Neural cell (in vitro differentiated cells): ENCODE results near the gene NSL1.

Experiments
- POLR2AphosphoS5 ChIP-seq: IDR thresholded peaks from 2 replicates; pipeline ENCODE4 v1.6.1; 2012
- RAD21 ChIP-seq: fragments of 450-650 bp; conservative IDR thresholded peaks from 2 replicates; pipeline ENCODE4 v1.6.1; 2014; ENCODE audit warnings: antibody characterized with exemption, mild to moderate bottlenecking, moderate library complexity
- TF ChIP-seq, protein P1 (sequence below): fragments of 450-650 bp; IDR thresholded peaks from 2 replicates; pipeline ENCODE4 v1.5.1; 2014; ENCODE audit warnings: antibody characterized with exemption, mild to moderate bottlenecking, moderate library complexity; ENCODE audit not compliant: poor library complexity, severe bottlenecking
- TF ChIP-seq, protein P2 (sequence below): IDR thresholded peaks from 2 replicates; pipeline ENCODE4 v1.6.1; 2012; ENCODE audit warnings: borderline replicate concordance

DNA sequence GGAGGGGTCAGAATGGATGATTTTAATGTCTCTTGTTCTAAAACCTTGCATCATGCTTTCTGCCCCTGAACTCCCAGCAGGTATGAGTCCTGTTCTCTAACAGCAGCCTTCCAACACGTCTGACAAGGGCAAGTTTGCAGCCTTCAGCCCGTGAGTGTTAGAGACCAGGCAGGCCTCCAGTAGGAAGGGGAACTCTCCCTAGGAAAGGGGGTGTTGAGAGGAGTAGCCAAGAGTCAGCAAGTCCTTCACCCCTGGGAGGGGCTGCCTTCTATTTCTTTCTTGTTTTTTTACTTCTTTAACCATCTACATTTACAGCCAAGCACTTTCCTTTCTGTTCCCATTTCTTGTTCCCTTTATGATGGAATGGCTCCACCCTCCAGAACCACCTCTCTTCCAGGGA lies 106.1 kb downstream of the NSL1 start:
- TF ChIP-seq, protein P1, sequence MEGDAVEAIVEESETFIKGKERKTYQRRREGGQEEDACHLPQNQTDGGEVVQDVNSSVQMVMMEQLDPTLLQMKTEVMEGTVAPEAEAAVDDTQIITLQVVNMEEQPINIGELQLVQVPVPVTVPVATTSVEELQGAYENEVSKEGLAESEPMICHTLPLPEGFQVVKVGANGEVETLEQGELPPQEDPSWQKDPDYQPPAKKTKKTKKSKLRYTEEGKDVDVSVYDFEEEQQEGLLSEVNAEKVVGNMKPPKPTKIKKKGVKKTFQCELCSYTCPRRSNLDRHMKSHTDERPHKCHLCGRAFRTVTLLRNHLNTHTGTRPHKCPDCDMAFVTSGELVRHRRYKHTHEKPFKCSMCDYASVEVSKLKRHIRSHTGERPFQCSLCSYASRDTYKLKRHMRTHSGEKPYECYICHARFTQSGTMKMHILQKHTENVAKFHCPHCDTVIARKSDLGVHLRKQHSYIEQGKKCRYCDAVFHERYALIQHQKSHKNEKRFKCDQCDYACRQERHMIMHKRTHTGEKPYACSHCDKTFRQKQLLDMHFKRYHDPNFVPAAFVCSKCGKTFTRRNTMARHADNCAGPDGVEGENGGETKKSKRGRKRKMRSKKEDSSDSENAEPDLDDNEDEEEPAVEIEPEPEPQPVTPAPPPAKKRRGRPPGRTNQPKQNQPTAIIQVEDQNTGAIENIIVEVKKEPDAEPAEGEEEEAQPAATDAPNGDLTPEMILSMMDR: no peak
- TF ChIP-seq POLR2AphosphoS5: no peak
- TF ChIP-seq, protein P2, sequence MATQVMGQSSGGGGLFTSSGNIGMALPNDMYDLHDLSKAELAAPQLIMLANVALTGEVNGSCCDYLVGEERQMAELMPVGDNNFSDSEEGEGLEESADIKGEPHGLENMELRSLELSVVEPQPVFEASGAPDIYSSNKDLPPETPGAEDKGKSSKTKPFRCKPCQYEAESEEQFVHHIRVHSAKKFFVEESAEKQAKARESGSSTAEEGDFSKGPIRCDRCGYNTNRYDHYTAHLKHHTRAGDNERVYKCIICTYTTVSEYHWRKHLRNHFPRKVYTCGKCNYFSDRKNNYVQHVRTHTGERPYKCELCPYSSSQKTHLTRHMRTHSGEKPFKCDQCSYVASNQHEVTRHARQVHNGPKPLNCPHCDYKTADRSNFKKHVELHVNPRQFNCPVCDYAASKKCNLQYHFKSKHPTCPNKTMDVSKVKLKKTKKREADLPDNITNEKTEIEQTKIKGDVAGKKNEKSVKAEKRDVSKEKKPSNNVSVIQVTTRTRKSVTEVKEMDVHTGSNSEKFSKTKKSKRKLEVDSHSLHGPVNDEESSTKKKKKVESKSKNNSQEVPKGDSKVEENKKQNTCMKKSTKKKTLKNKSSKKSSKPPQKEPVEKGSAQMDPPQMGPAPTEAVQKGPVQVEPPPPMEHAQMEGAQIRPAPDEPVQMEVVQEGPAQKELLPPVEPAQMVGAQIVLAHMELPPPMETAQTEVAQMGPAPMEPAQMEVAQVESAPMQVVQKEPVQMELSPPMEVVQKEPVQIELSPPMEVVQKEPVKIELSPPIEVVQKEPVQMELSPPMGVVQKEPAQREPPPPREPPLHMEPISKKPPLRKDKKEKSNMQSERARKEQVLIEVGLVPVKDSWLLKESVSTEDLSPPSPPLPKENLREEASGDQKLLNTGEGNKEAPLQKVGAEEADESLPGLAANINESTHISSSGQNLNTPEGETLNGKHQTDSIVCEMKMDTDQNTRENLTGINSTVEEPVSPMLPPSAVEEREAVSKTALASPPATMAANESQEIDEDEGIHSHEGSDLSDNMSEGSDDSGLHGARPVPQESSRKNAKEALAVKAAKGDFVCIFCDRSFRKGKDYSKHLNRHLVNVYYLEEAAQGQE: no peak
- no peak for TF ChIP-seq RAD21
